ENCODE data around the gene CES4A. TPM values are rescaled to one million over a fixed set of nuclear protein-coding genes. Genes with fewer than 3 reads are reported as not detected.

The CES4A gene
- total and polyA plus RNA-seq, 9 of the 15 experiments (the other 6 are each of a cell fraction or from before 2014, with no cell fraction given): 0.09 to 0.13 (median 0.11) TPM; not detected in 6

- TF ChIP-seq HNRNPH1 (optimal IDR thresholded peaks at IDR 0.05; ENCODE audit: low read depth, low read length): no peak
- no peak for TF ChIP-seq POLR2G (IDR thresholded peaks at IDR 0.05; ENCODE audit: low read depth, low read length)
- no peak for TF ChIP-seq HMG20A (CRISPR knock-in tag; conservative IDR thresholded peaks at IDR 0.05)
- TF ChIP-seq POLR2H (tag; IDR thresholded peaks at IDR 0.05; ENCODE audit: low read depth): no peak
- TF ChIP-seq RFX5 (IDR thresholded peaks at IDR 0.05; ENCODE audit: low read depth, low read length): no peak
- TF ChIP-seq CEBPZ (IDR thresholded peaks at IDR 0.05; ENCODE audit: borderline replicate concordance, low read depth, low read length): no peak
- no peak for TF ChIP-seq DNMT1 (IDR thresholded peaks at IDR 0.05)
- no peak for TF ChIP-seq NR0B1 (IDR thresholded peaks at IDR 0.05; ENCODE audit: partially characterized antibody)
- no peak for TF ChIP-seq GATAD2B (IDR thresholded peaks at IDR 0.05; ENCODE audit: borderline replicate concordance)
- no peak for TF ChIP-seq CREB1 (IDR thresholded peaks at IDR 0.05)
- TF ChIP-seq CREB1 (CRISPR knock-in tag; IDR thresholded peaks at IDR 0.05): no peak
- TF ChIP-seq ZNF518B (CRISPR knock-in tag; IDR thresholded peaks at IDR 0.05): no peak
- no peak for TF ChIP-seq ZNF146 (CRISPR knock-in tag; IDR thresholded peaks at IDR 0.05; ENCODE audit: unreplicated experiment)
- no peak for TF ChIP-seq USF1 (CRISPR knock-in tag; IDR thresholded peaks at IDR 0.05)
- TF ChIP-seq CTCF (IDR thresholded peaks at IDR 0.05 in 2 of 3, conservative IDR thresholded peaks at IDR 0.05 in 1 of 3; ENCODE audit: insufficient read depth in 2 of 3, low read depth in 1 of 3, low read length in 3 of 3): no peak
- TF ChIP-seq XRCC3 (IDR thresholded peaks at IDR 0.05): no peak
Measured at GRCh38 chr16:67055712-67056487, 67.5 kb downstream of the CES4A start (continued).

Measured in K562 (cell line).